Embryonic facial prominence (tissue), 1 donor: ENCODE data around the gene FBXO11.

Experiments used
- DNase-seq: peaks from one replicate; pipeline ENCODE4 v3.0.0-alpha.2; 2016; ENCODE audit errors: extremely low spot score

Gene FBXO11

GRCh38 chr2:47784352-47784851, 121.9 kb downstream of the FBXO11 start:
- DNase-seq, result no peak

DNA sequence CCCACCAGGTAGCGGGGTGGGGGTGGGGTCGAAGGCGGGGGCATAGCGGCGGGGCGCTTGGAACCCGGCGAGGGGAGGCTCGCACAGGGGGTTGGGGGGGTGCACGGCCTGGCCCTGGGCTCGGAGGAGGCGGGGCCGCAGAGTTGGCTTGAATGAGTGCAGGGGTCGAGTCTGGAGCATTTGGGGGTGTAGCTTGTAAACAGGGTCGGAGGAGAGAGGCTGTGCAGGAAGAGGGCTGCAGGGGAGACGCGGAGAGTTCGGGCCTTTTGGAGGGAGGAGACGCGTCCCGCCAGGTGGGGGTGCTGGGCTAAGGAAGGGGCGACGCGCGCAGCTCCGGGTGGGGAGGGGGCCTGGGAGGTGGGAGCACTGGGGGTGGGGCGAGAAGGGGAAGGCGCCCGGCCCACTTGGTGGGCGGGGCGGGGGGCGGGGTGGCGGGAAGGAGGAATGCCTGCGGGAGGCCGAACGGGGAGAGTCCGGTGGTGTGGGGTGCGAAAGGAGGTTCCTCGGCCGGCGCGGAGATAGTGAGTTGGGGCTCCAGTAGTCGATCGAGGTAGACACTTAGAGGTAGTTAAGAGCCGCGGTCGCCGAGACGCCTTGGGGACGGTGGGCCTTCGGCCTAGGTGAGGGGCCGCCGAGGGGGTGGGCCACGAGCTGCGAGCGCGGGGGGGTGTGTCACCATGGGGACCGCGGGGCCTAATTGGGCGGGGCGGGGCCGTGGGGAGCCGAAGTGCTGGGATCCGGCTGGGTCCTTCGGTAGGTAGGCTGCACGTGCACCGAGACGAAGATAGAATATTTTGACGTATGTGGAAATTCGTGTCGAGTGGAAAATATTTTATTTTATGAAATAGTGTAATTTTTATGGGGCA, 122.6 kb downstream of the FBXO11 start:
- DNase-seq, result peak; percentile 66

DNA sequence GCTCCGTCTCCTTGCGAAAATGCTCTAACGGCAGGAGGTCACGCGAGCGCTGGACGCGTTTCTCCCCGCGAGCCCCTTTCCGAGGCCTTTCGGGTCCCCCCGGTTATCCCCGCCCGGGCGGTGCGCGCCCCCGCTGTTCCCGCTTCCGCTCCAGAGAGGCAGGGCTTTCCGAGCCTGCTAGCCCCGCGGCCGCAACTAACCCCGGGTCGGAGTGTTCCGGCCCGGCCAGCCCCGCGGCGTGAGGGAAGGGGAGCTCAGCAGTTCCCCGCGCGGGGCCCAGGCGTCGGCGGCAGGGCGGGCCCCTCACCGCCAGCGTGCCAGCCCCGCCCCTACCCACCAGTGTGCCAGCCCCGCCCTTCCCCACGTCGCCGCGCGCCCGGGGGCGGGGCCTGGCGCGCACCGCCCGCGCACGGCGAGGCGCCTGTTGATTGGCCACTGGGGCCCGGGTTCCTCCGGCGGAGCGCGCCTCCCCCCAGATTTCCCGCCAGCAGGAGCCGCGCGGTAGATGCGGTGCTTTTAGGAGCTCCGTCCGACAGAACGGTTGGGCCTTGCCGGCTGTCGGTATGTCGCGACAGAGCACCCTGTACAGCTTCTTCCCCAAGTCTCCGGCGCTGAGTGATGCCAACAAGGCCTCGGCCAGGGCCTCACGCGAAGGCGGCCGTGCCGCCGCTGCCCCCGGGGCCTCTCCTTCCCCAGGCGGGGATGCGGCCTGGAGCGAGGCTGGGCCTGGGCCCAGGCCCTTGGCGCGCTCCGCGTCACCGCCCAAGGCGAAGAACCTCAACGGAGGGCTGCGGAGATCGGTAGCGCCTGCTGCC, 123.4 kb downstream of the FBXO11 start, which contains the start of gene MSH6:
MSH6 (plus strand) TSS at position 475 of the 815 bp plus-strand sequence; CDS start at position 564, 89 bp downstream.
- DNase-seq, result peak; percentile 81

DNA sequence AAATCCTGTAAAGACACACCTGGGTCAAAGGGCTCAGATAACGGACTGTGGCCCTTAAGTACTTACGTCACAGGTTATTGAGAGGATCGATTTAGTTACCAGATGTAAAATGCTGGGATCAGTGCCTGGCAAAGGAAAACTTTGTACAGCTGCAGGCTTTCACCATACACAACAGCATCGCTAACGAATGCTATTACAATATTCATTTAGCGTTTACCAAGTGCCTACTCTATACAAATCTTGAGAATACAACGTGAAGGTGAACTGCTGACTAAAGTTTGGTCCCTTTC, 124.0 kb downstream of the FBXO11 start:
- DNase-seq, result no peak

DNA sequence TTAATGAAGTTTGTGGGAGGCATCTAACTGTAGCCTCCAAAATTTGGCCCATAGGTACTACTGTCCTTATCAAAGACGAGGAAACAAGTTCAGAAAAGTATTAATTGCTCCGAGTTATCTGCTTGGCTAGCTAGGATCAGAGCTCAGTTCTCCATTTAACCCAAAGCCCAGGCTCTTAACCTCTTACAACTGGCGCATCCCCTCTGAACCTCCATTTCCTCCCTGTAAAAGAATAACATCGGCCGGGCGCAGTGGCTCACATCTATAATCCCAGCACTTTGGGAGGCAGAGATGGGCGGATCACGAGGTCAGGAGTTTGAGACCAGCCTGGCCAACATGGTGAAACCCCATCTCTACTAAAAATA, 126.9 kb downstream of the FBXO11 start:
- no peak for DNase-seq

GRCh38 chr2:47778698-47779425, 127.4 kb downstream of the FBXO11 start:
- no peak for DNase-seq

- no peak for DNase-seq
Measured at GRCh38 chr2:47777277-47777937, 128.9 kb downstream of the FBXO11 start.

DNA sequence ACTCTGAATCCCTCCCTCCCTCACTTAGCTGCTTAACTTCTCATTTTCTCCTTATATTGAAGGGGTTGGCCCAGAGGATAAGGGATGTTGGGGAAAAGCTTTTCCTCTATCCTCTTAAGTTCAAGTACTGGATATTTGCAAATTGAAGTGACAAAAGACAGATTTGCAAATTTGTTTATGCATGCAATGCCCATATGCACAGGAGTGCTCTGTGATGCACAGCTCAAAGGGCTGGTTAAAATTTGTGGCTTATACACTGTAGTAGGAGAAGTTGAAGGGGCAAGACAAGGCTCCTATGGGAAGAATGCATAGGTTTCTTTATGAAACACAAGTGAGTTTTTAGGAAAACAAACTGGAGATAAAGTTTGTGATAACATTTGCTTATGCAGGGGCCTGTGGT, 131.7 kb downstream of the FBXO11 start:
- DNase-seq, result no peak

DNA sequence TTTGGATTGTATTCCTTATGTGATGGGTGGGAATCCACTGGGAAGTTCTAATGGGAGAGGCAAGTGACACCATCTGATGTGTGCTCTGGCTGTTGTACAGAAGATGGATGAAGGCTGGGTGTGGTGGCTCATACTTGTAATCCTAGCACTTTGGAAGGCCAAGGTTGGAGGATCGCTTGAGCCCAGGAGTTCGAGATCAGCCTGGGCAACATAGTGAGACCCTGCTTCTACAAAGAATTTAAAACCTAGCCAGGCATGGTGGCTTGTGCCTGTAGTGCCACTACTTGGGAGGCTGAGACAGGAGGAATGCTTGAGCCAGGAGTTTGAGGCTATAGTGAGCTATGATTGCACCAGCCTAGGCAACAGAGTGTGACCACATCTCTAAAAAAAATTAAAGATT, 134.0 kb downstream of the FBXO11 start:
- no peak for DNase-seq

DNA sequence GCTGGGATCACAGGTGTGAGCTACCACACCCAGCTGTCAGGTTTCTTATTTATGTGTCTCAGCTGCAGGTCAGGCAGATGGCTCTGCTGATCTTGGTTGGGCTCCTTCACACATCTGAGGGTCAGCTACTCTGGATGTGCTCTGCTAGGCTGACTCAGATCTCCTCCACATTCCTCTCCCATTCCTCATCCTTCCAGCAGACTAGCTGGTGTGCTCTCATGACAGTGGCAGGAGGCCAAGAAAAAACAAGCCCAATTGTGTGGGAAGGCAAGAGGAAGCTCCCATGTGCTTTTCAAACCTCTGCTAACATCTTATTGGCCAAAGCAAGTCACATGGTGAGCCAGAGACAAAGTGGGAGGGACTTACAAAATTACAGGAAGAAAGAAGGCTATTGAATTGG, 135.1 kb downstream of the FBXO11 start:
- DNase-seq, result no peak

- no peak for DNase-seq
Measured at GRCh38 chr2:47769318-47769717, 137.0 kb downstream of the FBXO11 start.

- no peak for DNase-seq
Measured at GRCh38 chr2:47767880-47768609, 138.3 kb downstream of the FBXO11 start.

GRCh38 chr2:47767497-47767844, 138.8 kb downstream of the FBXO11 start:
- DNase-seq, result no peak

DNA sequence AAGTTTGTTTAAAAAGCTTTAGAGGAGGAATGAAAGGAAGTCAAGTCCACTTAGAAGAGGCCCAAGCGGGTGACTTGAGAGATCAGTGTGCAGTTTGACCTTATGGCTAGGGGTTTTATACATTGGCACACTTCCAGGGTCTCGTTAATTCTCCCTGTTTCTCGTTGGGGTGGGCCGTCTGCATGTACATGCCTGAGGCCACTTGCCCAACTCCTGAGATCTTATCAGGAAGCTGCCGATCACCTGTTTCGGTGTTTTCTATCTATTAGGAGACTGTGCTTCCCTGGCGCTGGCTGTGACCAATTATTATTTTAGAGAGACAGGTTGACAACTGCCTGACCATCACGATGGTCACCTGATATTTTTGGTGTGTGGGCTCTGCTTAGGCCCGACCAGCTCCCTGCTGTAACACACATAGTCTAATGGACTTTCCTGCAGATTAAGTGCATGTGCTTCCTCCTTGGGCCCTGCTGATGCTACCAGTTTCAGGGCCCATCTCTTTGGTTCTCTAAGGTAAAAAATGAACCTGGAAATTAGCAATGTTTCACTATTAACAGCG, 154.4 kb downstream of the FBXO11 start:
- DNase-seq, result no peak

GRCh38 chr2:47747878-47748277, 158.4 kb downstream of the FBXO11 start:
- no peak for DNase-seq

- no peak for DNase-seq
Measured at GRCh38 chr2:47744074-47744473, 162.2 kb downstream of the FBXO11 start.

DNA sequence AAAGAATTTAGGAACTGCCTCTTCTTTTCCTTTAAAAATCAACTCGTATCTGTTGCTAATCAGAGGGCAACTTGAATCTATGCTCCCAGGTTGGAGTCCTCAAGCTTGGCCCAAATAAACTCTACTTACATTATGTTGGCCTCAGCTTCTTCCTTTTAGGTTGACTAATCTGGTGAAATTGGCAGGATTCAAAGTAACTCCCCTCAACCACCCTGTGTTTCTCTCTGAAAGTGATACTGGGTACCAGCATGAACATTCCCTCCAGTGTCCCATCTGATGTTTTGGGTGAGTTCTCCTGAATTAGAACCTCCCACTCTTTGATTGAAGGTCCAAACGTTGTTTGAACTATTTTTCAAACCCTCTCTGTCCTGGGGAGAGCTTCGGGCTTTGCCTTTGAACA, 164.7 kb downstream of the FBXO11 start:
- DNase-seq, result no peak

DNA sequence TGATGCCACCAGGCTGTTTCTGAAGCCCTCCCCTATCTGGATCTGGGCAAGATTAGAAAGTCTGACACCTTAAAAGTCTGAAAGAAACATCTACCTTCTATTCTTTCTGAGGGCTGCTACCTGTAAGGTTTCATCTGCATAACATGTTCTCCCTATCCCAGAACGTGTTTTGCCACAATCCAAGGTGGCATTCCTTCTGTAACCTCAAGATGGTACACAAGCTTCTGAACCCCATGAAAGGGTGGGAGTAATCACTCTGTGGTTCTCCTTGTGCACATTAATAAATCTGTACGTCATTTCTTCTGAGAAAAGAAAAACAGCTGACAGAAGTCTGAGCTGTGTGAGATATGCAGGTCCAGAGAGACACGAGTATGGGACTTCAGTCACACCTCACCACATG, 165.2 kb downstream of the FBXO11 start:
- no peak for DNase-seq
